ENCODE results near the gene RPS21. TPM values are rescaled to one million over a fixed set of nuclear protein-coding genes. Genes with fewer than 3 reads are reported as not detected.

The RPS21 gene
- total RNA-seq, 4 donors from 2014 or later, result 585 to 2,728 (median 1,375) TPM

- Histone ChIP-seq H3K27me3 (no peaks in the 10 kb centered on the region), H3K4me3 (no peak overlapping the region), H3K36me3 (no peaks in the 10 kb centered on the region), H3K9me3 (no peaks in the 10 kb centered on the region), H3K4me1 (peaks cover 32 to 70% (median 64%) of the 10 kb centered on the region in 4 donors), H3K27ac (peak overlapping the region in 2 of 4 donors; percentile 68 to 92)
- intact Hi-C loops (cut with DNase I; ENCODE audit: low total_unique reads) (no loop called here), in situ Hi-C loops (cut with MboI; ENCODE audit: low pct_ligation_motif_present in 1 of 4, low pct_unique_long_range_greater_than_20kb in 1 of 4, low sequenced_read_pairs in 3 of 4) (no loop called here)
- no peak for DNase-seq
- 85 to 100% methylated on average over 2 to 12 of the region's 12 CpGs for WGBS, 2 donors (ENCODE audit: low coverage in 1 of 2)
- TF ChIP-seq CTCF (IDR thresholded peaks at IDR 0.05), result no peak
- no peak for TF ChIP-seq POLR2AphosphoS5 (IDR thresholded peaks at IDR 0.05)
- TF ChIP-seq EP300 (IDR thresholded peaks at IDR 0.05; ENCODE audit: low read depth), result no peak
Measured at GRCh38 chr20:62408640-62409039, 21.7 kb downstream of the RPS21 start.

GRCh38 chr20:62409086-62409853 is 22.4 kb downstream of the RPS21 start:
- H3K27ac ChIP-seq, result peak overlapping the region; percentile 71 to 92 (median 83)
- TF ChIP-seq EP300 (IDR thresholded peaks at IDR 0.05; ENCODE audit: low read depth) (no peak), POLR2A (IDR thresholded peaks at IDR 0.05) (no peak), POLR2AphosphoS5 (IDR thresholded peaks at IDR 0.05) (no peak), CTCF (IDR thresholded peaks at IDR 0.05) (no peak)
- no peak for DNase-seq
- peaks cover 38 to 76% (median 70%) of the 10 kb centered on the region in 4 donors for H3K4me1 ChIP-seq
- no peaks in the 10 kb centered on the region for H3K27me3 ChIP-seq
- WGBS, 2 donors (ENCODE audit: low coverage in 1 of 2), result 50 to 82% methylated on average over 1 to 12 of the region's 12 CpGs
- H3K36me3 ChIP-seq, result no peaks in the 10 kb centered on the region
- H3K9me3 ChIP-seq, result no peaks in the 10 kb centered on the region
- H3K4me3 ChIP-seq, result no peak overlapping the region
- in situ Hi-C loops (cut with MboI; ENCODE audit: low pct_ligation_motif_present in 1 of 4, low pct_unique_long_range_greater_than_20kb in 1 of 4, low sequenced_read_pairs in 3 of 4) (no loop called here), intact Hi-C loops (cut with DNase I; ENCODE audit: low total_unique reads) (no loop called here)

DNA sequence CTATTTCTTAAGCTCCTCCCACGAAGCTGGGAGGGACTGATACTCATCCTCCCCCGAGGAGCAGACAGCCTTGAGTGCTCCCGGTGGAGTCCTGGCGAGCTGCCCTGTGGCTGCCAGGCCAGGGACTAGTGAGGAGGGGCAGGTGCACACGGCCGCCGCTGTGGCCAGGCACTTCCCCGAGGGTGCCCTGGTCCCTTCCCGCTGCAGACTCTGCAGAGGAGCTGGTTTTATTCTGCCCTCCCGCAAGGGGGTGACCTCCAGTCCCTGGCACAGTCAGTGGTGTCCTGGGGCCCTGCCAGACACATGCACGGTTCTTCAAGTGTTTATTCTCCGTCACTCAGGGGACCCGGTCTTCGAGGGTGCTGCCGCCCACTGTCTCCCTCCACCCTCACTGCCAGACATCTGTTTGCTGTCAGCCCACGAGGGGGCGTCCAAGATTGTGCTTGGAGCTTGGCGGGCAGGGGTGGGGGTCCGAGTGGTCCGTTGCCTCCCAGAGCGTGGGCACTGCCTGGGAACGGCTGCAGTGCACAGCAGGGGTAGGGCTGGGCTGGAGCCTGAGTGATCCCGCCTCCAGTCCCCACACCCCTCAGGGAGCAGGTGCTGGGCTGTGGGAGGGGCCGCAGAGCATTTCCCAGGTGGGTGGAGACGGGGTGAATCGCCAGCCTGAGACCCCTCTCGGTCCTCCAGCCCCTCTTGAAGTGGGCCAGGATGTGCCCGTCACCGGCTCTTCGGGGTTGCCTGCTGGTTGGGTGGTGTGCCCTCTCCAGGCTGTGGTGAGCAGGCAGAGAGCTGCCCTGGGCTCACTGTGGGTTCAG is 23.2 kb downstream of the RPS21 start:
- no peaks in the 10 kb centered on the region for H3K36me3 ChIP-seq
- H3K27me3 ChIP-seq, result no peaks in the 10 kb centered on the region
- H3K9me3 ChIP-seq, result no peaks in the 10 kb centered on the region
- peak; percentile 23 to 55 (median 42) for TF ChIP-seq CTCF (IDR thresholded peaks at IDR 0.05)
- peak; percentile 19 to 44 (median 37) for TF ChIP-seq POLR2AphosphoS5 (IDR thresholded peaks at IDR 0.05)
- TF ChIP-seq POLR2A (IDR thresholded peaks at IDR 0.05), result peak; percentile 11
- no peak for TF ChIP-seq EP300 (IDR thresholded peaks at IDR 0.05; ENCODE audit: low read depth)
- in situ Hi-C loops (cut with MboI; ENCODE audit: low pct_ligation_motif_present in 1 of 4, low pct_unique_long_range_greater_than_20kb in 1 of 4, low sequenced_read_pairs in 3 of 4) (no loop called here), intact Hi-C loops (cut with DNase I; ENCODE audit: low total_unique reads) (loop anchor here (5.0 to 10.0 kb wide), 3 partner anchors 87 to 755 kb away; no protein-coding TSS in a partner anchor)
- peak; percentile 73 for DNase-seq
- WGBS, 2 donors (ENCODE audit: low coverage in 1 of 2), result 9% methylated on average over 17 of the region's 30 CpGs; no CpG with 5 or more reads in 1 of the 2 donors
- H3K27ac ChIP-seq, result peak overlapping the region; percentile 71 to 92 (median 83)
- H3K4me3 ChIP-seq, result peak overlapping the region in 1 of 4 donors; percentile 5
- H3K4me1 ChIP-seq, result peaks cover 39 to 81% (median 74%) of the 10 kb centered on the region in 4 donors

Data from transverse colon (tissue), 4 donors.